HG03159 (cell line): ENCODE results near the gene MYH7B.

Source experiments
- ATAC-seq: cut with Tn5 transposase; IDR thresholded peaks from one replicate; pipeline ENCODE4 v1.9.1; 2021; ENCODE audit warnings: mild to moderate bottlenecking, moderate library complexity; ENCODE audit not compliant: unreplicated experiment

Gene MYH7B

GRCh38 chr20:34990231-34990630, 34.6 kb downstream of the MYH7B start:
- ATAC-seq: no peak

DNA sequence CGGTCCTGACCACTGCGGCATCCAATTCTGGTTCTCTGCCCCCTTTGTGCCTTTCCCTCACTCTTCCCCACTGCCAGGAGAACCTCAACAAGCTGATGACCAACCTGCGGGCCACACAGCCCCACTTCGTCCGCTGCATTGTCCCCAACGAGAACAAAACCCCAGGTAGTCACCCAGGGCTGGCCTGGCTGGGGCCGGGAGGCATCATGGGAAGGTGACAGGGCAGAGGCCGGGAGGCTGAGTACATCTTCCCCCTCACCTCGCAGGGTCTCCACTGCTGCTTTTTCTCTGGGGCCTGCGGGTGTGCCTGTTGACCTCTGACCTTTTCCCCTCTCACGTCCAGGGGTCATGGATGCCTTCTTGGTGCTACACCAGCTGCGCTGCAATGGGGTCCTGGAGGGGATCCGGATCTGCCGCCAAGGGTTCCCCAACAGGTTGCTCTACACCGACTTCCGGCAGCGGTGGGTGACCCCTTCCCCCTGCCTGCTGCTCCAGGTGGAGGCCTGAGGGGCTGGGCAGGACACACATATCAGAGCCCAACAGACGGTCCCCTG, 35.1 kb downstream of the MYH7B start:
- ATAC-seq: no peak

- ATAC-seq: no peak
Observed at GRCh38 chr20:34992751-34993417, 37.2 kb downstream of the MYH7B start.

- no peak for ATAC-seq
Observed at GRCh38 chr20:34993941-34994508, 38.4 kb downstream of the MYH7B start.

GRCh38 chr20:34994509-34995131, 39.0 kb downstream of the MYH7B start:
- no peak for ATAC-seq

- no peak for ATAC-seq
Observed at GRCh38 chr20:34995192-34995591, 39.5 kb downstream of the MYH7B start.

- no peak for ATAC-seq
Observed at GRCh38 chr20:34995696-34996095, 40.0 kb downstream of the MYH7B start.

- no peak for ATAC-seq
Observed at GRCh38 chr20:34996243-34997028, 40.8 kb downstream of the MYH7B start.

DNA sequence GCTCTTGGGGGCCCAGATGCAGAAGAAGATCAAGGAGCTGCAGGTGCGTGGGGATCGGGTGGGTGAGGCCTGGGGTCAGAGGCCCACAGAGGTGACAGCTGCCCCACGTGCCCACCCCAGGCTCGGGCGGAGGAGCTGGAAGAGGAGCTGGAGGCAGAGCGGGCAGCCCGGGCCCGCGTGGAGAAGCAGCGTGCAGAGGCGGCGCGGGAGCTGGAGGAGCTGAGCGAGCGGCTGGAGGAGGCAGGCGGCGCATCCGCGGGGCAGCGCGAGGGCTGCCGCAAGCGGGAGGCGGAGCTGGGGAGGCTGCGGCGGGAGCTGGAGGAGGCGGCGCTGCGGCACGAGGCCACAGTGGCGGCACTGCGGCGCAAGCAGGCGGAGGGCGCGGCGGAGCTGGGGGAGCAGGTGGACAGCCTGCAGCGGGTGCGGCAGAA, 41.5 kb downstream of the MYH7B start:
- no peak for ATAC-seq

- no peak for ATAC-seq
Observed at GRCh38 chr20:34997774-34998173, 42.1 kb downstream of the MYH7B start.

- ATAC-seq: no peak
Observed at GRCh38 chr20:34998331-34998950, 42.8 kb downstream of the MYH7B start.

- ATAC-seq: no peak
Observed at GRCh38 chr20:34999021-34999451, 43.4 kb downstream of the MYH7B start.

GRCh38 chr20:34999782-35000181, 44.1 kb downstream of the MYH7B start:
- no peak for ATAC-seq

- no peak for ATAC-seq
Observed at GRCh38 chr20:35000311-35000921, 44.7 kb downstream of the MYH7B start.

GRCh38 chr20:35000922-35001595, 45.4 kb downstream of the MYH7B start:
- no peak for ATAC-seq

DNA sequence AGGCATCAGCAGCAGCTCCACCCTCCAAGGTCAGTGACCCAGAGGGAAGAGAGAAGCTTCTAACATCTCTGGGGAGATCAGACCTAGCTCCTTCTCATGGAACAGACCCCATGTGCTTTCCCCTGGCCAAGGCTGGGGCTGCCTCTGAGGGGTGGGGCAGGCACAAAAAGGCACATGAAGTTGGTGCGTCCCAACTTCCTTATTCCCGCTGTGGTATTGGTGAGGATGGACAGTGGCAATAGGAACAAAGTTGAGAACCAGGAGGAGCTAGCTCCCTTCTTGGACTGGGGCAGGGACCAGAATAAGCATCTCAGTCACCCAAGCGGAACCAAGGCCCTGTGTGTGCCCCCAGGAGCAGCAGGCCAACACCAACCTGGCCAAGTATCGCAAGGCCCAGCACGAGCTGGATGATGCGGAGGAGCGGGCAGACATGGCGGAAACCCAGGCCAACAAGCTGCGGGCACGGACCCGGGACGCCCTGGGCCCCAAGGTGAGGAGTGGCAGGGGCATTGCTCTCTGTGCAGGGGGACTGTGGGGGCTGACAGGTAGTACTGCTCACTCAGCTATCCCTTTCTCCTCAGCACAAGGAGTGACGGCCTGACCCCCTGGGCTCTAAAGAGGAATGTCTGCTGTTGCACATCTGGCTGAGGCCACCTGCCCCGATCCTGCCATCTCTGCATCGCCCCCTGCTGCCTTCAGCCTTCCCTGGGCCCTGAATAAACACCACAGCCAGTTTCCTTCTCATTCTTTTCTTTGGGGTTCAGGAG, 46.1 kb downstream of the MYH7B start:
- ATAC-seq: no peak

DNA sequence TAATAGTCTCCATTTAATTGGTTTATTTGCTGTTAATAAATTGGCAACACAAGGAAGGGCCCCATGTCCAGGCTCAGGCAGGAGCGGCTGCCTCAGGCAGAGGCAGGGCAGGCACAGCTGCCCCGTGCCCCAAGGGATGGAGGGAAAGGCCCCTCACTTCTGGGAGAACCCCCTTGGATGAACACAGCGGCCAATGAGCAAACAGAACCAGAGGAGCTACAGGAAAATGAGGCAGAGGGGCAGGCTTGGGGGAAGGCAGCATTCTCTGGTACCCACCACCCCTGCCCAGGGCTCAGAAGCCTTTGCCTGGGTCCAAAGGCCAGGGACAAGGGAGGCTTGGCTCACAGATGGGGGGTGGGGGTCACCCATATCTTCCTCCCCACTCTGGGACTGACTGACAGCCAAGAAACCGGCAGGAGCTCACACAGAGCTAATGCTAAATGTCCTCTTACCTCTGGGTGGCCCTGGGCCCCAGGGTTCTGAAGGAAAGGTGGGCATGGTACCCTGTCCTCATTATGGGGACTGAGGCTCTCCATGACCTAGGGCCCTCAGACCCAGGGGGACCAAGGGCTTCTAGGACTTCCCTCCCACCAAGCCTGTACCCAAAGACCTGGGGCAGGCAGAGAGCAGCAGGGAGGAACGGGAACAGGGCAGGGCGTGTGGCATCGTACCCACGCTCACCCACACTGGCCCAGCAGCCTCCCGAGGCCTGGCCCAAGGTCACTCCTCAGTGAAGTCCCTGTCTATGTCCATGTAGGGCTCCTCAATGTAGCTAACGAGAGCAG, 47.0 kb downstream of the MYH7B start:
- ATAC-seq: no peak
